GM19240 (cell line): ENCODE measurements around the gene SCN9A.

Source experiments
- DNase-seq: peaks from one replicate; pipeline ENCODE4 v3.0.0; 2011; ENCODE audit warnings: low spot score; ENCODE audit not compliant: insufficient read length

SCN9A gene

DNA sequence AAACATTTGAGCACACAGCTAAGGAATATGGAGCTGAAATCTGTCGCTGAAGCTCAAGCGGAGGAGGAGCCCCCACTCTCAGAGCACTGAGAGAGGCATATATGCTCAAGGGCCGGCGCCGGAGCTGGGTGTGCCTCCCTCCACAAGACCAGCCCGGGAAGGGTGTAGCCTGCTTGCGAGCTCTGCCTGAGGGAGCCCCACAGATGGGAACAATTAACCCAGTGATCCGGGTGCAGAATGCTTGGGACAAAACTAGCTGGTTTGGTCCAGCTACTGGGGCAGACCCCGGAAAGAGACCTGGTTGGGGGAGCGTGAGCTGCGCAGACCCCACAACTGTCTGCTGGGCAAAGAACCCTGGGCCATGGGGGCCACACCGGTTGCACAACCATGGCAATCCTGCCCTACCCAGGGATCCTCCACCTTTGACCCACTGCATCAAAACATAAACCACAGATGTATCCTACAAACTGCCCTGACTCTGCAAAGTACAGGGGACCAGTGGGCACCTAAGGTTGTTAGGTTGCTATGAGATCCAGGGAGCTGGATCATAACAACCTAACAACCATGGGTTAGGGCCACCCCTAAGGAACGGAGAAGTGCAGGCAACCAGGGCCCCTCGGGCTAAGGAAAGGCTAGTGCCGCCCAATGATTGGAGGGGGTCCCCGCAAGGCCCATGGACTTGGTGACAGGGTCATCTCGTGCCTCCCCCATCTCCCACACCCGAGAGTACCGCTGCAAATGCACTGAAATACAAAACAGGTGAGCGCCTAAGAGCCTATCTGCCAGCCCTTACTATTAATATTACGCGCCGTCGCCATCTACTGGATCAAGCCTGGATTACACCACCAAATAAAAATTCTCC, 194.6 kb downstream of the SCN9A start:
- no peak for DNase-seq

- DNase-seq = no peak
Measured at GRCh38 chr2:166179201-166179600, 196.5 kb downstream of the SCN9A start.

DNA sequence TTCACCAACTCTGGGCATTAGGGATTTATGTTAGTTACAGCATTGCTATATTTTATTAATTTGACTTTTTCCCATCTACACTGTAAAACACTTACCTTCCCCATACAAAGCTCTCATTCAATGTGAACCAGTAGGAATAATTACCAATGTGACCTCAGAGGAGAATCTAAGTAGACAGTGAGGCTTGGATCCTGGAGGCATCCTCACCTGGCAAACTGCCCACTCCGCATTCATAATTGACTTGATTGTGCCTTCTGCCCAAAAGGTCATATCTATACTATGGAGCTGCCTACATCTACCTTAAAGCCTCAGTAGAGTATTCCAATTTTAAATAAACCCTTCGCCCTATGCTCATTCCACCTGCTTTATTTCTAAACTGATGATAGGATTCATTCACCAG, 202.5 kb downstream of the SCN9A start:
- no peak for DNase-seq

DNA sequence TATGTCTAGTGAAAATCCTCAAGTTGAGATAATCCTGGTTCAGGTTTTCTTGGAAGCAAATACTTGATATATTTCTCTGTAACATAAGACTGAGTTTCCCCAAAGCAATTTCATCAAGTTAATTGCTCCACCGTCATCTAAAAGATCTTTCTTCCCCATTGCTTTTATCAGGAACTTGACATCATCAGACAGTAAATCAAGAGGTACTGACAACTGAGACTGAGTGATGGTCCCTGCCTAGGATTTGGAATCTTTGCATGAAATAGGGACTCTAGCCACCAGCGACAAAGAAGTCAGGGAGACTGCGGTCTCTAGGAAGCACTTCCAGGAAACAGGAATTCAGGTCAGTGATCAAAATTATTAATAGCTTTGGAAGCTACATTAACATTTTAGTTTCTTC, 204.5 kb downstream of the SCN9A start:
- no peak for DNase-seq

DNA sequence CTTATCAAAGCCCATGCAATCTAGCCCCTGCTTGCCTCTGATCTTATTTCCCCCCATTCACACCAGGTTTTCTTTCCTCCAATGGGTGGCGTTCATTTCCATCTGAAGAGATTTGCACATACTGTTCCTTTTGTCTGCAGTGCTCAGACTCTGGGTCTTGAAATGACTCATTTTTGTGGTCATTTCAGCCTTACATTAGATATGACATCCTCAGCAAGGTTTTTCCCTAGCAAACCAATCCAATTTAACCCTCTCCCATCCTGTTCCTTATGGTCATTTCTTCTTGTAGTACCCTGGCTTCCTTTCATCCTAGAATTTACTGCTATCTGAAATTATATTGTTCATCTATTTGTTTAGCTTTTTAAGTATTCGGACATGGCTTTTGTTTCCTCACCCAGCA, 205.4 kb downstream of the SCN9A start:
- DNase-seq = no peak

- DNase-seq = no peak
Measured at GRCh38 chr2:166167449-166167848, 208.3 kb downstream of the SCN9A start.

- DNase-seq = no peak
Measured at GRCh38 chr2:166163775-166164174, 212.0 kb downstream of the SCN9A start.

DNA sequence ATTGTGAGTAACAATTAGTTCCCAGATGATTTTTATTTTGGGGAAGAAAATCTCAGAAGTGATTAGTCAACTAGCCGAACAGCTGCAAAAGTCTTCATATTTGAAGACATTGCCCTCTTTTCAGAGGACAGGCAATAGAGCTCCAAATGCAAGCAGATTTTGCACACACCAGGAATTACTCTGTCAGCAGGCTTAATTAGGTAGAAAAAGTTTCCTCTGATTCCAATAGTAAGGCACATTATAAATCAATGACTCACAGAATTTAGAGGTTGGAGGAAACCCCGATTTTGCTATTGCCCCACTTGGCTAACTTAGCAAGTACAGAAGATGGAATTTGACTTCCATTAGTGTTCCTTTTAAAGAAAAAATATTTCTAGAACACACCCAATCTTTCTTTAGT, 217.2 kb downstream of the SCN9A start:
- no peak for DNase-seq

DNA sequence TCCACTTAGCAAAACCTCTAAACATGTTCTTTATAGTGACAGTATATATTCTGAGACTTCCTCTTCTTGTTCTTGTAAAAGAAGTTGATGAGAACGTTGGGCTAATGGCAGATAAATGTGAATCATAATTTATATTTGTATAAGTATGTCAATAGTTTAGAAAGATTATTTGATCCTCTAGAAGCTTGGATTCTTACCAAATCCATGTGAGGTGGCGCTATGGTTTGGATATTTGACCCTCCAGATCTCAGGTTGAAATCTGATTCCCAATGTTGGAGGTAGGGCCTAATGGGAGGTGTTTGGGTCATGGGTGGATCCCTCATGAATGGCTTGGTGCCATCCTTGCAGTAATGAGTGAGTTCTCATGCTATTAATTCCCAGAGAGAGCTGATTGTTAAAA, 218.2 kb downstream of the SCN9A start:
- no peak for DNase-seq

DNA sequence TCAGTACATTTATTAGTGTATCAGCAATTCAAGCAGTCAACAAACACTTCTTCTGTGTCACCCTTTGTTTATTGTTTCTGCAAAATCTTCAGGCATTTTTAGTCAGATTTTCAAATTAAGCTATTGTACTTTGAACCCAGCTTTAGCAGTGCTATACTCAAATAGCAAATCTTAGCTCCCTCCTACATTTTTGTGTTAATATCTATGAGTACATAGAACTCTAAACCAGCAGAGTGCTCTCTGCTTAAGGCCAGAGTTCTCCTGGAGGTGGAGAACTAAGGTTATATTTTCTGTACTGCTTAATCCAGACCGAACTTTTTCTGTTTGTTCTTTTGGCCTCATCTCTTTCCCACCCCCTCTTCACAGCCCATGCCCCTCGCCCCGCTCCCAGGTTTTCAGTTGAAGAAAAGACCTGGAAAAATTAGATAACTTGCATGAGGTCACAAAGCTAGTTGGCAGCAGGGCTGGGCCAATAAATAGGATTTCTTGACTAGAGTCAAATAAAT, 218.7 kb downstream of the SCN9A start:
- DNase-seq = no peak

DNA sequence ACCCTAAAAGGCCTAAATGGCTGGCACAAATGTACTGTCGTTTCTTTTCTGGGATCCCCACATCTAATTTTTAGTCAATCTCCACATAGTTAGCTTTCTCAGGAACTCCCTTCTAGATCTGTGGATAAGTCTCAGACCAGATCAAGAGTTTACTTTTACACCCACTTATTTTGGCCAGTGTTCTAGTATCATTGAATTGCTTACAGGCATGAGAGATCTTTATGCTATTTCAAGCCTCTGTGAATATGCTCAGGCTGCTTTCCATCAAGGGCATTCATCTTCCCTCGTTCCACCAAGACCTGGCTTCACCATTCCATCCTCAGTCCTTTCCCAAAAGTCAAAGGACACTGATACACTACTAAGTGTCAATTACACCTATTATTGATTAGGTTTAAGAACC, 220.2 kb downstream of the SCN9A start:
- DNase-seq = no peak

DNA sequence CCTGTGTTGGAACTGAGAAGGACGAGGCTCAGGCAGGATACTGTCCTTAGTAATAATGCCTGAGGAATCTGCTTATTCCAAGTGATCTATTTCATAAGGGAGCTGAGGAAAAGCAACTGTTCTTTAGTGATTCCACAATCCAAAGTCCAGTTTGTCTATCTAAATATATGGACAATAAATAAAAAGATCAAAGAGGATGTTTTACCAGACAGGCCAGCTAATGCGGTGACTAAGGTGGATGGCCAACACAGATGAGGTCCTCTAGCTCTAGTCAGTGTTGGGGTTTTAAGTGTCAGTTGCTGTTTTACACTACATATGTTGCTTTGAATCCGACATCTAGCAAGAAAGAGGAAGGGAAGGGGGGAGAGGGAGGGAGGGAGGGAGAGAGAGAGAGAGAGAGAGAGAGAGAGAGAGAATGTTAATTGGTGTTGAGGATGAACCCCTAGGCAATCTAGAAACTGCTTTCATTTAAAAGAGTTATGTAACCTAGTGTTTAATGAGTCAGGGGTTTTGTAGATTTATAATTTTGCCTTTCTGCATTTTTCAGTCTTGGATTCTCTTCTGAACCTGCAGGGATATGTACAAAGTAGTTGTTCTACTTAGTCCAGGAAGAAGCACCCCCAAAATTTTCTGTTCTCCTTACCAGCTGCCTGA, 220.9 kb downstream of the SCN9A start:
- no peak for DNase-seq

DNA sequence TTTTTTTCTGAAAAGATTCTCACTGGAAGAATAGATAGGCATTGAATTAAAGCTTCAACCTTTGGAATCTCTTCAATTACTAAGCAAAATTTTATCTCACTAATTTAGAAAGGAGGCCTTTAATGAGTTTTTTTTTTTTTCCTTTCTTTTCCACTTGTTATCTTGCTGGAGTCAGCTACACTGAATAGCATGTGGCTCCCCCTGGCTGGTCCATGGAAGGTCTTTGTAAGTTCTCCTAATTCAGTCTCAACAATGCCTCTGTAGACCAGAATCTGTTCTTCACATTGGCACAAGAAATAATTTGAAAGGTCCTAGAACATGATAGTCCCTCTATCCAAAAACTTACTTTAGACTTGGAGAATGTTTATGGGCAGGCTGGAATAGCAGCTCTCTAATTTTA, 223.7 kb downstream of the SCN9A start:
- DNase-seq = no peak

DNA sequence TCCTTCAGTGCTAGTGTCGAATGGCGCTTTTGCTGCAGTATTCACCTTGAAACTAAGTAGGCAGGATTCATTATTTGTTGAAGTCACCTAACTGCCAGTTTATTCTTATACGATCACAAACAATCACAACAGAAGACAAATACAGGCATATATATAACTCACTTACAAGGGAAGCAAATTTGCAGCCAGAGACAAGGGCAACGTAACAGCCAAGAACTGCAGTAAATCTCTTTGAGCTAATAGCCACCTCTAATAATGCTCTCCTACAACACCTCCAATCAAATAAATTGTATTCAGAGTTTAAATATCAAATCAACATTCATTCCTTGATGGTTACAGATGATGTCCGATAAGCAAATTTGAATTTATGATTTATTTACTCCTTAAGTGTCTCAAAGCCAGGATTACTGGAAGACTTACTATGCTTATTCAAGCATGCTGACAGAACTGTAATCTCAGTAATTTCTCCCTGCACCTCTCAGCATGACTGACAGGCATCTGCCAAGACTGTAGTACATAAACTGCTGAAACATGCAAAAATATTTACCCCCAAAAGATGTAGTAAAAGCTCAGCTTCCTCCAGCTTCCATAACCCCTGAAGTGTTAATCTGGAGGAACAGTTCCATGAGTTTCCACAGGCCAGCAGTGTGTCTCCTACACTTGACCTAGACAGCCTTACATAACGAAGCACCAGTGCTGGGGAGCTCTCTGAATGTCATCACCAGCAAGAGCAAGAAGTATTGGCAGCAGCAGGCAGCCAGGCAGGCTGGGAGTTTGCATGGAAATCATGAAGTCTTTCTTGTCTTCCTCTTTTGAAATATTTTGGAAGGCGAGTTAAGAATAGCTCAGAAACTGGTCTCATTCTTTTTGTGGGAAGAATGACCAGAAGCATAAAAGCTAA, 227.0 kb downstream of the SCN9A start:
- DNase-seq = no peak

DNA sequence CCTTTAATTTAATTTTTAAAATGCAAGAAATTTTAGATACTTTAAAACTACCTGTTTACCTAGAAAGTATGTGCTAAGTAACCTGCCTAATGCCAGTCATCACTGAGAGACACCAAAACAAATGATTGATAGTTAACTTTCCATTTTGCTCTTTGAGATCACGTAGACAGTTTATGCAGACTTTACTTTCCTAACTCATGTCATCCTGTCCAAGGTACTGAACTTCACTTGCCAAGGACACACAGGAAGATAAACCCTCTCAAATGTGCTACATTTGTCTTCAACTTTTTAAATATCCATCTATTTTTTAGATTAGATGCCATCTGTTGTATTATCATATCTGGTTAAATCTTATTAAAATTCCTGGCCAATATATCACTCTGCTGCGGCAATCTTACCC, 227.9 kb downstream of the SCN9A start:
- DNase-seq = no peak
